ENCODE results near the gene ACER3.
"Not testable (repeated sequence)": the region's sequence is repeated elsewhere in the genome, so short reads cannot be mapped to it uniquely, and the experiment has no call there.

ACER3 gene

GRCh38 chr11:77038029-77038824 is 177.5 kb downstream of the ACER3 start:
- no peak for DNase-seq (ENCODE audit: low read depth in 2 of 2)

DNA sequence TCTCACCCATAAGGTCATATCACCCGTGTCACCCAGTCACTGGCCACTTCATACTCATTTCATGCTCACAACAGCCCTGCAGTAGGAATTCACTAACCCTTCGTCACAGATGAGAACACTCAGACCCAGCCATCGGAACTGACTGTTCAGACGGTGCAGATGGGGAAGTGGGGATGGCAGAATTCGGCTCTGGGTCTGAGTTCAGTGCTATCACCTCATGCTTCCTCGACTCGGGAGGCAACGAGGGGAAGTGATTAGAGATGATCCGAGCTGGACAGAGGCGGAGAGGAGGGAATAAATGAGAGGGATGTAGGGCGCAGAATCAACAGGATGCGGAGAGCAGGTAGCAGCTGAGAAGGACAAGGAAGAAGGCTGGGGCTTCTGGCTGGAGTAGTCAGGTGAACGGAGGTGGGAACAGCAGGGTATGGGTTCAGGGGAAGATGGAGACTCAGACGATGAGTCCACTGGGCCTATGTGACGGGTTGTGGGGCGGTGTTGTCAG is 178.2 kb downstream of the ACER3 start:
- no peak for DNase-seq (ENCODE audit: low read depth in 2 of 2)

- DNase-seq (ENCODE audit: low read depth in 2 of 2): no peak
Observed at GRCh38 chr11:77039491-77040400, 179.0 kb downstream of the ACER3 start.

DNA sequence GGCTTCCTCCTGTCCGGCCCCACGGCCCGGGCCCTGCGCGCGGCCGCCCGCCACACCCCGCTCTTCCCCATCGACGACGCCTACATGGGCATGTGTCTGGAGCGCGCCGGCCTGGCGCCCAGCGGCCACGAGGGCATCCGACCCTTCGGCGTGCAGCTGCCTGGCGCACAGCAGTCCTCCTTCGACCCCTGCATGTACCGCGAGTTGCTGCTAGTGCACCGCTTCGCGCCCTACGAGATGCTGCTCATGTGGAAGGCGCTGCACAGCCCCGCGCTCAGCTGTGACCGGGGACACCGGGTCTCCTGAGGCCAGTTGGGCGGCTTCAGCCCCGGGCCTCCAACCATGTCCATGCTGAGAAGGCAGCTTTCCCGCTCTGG is 179.7 kb downstream of the ACER3 start:
- no peak for DNase-seq (ENCODE audit: low read depth in 2 of 2)

DNA sequence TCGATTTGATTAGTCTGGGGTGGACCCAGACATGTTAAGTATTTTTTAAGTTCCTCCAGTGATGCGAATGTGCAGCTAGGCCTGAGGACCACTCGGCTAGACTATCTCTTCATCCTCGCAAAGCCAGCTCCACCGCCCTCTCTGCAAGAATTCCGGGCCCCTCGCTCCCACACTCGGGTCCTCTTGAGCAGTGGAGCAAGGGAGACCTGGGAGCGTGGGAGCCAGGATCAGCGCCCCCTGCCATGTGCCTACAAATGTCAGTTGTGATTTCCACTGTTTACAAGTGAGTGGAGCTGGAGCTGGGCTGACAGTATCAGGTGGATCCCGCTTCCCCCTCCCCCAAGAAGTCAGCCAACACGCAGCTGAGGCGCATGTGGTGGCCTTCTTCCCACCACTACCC is 180.2 kb downstream of the ACER3 start:
- no peak for DNase-seq (ENCODE audit: low read depth in 2 of 2)

DNA sequence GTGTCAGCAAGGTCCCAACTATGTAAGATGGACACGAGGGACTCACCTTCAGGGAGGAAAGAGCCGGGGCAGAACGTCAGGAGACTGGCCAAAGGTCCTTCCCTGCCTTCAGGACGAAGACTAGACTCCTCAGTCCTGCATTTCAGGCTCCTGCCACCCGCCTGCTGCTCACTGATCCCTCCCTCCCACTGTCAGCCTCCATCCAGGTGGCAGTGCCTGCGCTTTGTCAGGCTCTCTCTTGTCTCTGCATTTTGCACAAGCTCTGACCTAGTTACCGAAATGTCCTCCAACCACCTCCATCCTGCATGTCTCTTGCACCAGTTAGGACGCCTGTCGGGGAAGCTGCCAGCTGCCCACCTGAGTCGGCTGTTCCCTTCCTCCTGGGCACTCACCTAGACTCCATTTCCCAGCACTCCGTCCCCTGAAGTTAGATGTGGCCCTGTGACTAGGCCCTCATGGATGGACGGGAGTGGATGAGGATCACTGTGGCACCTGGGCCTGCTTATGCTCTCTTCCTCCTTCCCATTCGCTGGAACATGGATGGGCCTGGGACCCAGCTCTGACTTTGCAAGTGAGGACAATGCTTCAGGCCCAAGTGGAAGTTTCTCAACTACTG is 181.5 kb downstream of the ACER3 start:
- DNase-seq (ENCODE audit: low read depth in 2 of 2): no peak

DNA sequence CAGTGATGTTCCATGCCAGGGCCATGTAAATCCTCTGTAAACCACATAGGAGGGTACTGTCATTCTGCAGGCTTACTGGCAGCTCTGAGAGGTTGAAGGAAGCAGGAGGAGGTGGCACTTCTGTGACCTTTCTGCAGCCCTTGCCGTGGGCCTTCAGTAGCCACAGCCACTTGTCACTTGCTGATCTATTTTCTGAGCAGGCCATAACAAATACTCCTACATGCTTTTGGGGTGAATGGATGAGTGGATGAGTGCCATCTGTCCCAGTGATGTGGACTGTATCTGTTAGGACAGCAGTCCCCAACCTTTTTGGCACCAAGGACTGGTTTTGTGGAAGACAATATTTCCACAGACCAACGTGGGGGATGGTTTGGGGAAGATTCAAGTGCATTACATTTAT is 183.6 kb downstream of the ACER3 start:
- no peak for DNase-seq (ENCODE audit: low read depth in 2 of 2)

DNA sequence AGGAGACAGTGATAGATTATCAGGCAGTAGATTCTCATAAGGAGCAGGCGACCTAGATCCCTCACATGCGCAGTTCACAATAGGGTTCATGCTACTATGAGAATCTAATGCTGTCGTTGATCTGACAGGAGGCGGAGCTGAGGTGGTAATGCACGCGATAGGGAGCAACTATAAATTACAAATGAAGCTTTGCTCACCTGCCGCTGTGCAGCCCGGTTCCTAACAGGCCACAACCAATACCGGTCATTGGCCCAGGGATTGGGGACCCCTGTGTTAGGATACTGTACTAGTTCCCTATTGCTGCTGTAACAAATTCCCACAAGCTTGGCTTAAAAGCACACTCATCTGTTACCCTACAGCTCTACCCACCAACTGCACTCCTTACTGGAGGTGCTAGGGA is 184.2 kb downstream of the ACER3 start:
- no peak for DNase-seq (ENCODE audit: low read depth in 2 of 2)

- DNase-seq (ENCODE audit: low read depth in 2 of 2): no peak
Observed at GRCh38 chr11:77046060-77046501, 185.4 kb downstream of the ACER3 start.

- DNase-seq (ENCODE audit: low read depth in 2 of 2): peak in 1 of 2 donors; percentile 70
Observed at GRCh38 chr11:77047007-77047927, 186.5 kb downstream of the ACER3 start.

GRCh38 chr11:77047928-77048446 is 187.3 kb downstream of the ACER3 start:
- DNase-seq (ENCODE audit: low read depth in 2 of 2): not testable (repeated sequence)

GRCh38 chr11:77049026-77049425 is 188.3 kb downstream of the ACER3 start:
- no peak for DNase-seq (ENCODE audit: low read depth in 2 of 2)

GRCh38 chr11:77051511-77051910 is 190.8 kb downstream of the ACER3 start:
- DNase-seq (ENCODE audit: low read depth in 2 of 2): no peak

- no peak for DNase-seq (ENCODE audit: low read depth in 2 of 2)
Observed at GRCh38 chr11:77052518-77052917, 191.8 kb downstream of the ACER3 start.

- DNase-seq (ENCODE audit: low read depth in 2 of 2): no peak
Observed at GRCh38 chr11:77053217-77054015, 192.7 kb downstream of the ACER3 start.

DNA sequence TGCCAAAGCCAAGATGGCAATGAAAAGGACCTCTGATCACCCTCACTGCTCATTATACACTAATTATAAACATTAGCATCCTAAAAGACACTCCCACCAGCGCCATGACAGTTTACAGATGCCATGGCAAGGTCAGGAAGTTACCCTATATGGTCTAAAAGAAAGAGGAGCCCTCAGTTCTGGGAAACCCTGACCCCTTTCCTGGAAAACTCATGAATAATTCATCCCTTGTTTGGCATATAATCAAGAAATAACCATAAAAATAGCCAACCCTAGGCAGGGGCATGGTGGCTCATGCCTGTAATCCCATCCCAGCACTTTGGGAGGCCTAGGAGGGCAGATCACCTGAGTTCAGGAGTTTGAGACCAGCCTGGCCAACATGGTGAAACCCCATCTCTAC is 193.4 kb downstream of the ACER3 start:
- DNase-seq (ENCODE audit: low read depth in 2 of 2): no peak

DNA sequence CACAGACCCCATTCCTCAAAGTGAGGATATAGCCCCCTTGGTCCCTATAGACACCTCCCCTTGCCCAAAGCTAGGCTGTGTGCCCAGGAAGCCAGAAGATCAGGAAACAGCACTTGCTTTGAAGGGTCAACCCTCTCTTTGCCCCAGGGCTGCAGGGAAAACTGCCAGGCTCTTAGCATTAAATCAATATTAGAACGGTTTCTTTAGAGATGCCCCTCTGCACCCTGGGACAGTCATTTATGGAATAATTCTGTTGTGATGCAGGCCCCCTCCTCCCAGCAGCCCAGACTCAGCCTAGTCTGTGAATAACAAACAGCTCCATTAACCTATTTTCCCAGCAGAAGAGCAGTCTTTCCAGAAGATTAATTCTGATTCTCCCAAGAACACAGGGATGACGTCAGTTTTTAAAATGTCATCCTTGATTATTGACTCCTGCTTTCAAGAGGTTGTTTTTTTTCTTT is 194.4 kb downstream of the ACER3 start:
- DNase-seq (ENCODE audit: low read depth in 2 of 2): no peak

DNA sequence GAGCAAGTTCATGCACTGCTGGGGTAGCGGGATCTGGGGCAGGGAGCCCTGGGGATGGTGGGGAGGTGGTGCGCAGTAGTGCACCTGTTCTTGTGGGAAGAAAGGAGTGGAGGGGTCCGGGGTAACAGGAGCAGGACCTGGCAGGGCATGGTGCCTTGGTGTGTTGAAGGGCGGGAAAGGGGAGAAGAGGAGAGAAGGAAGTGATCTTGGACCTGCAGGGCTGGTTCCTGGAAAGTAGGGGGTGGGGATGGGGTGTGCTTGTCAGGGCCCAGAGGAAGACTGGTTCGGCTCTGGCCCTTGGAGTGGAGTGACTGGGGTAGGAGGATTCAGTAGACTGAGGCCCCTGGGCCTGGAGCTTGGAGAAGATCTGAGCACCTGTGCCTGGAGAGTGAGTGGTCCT is 195.2 kb downstream of the ACER3 start:
- no peak for DNase-seq (ENCODE audit: low read depth in 2 of 2)

DNA sequence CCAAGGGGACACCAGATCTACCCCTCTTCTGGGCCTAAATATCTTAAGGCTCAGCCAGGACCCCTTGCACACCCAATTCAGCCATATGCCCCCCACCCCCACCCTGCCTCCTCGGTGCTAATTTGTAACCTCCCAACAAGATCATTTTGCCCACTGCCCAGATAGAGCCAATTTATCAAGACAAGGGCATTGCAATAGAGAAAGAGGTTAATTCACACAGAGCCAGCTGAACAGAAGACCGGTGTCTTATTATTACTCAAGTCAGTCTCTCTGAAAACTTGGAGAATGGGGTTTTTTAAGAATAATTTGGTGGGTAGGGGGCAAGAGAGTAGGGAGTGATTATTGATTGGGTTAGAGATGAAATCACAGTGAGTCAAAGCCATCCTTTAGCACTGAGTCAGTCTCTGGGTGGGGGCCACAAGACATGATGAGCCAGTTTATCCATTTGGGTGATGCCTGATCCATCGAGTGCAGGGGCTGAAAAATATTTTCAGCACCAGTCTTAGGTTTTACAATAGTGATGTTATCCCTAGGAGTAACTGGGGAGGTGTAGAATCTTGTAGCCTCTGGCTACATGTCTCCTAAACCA is 196.2 kb downstream of the ACER3 start:
- no peak for DNase-seq (ENCODE audit: low read depth in 2 of 2)

Data from stimulated activated CD8-positive, alpha-beta memory T cell treated with anti-CD3 and anti-CD28 coated beads, Interleukin-15, amount 100 ng/mL, for 4 hours (primary cell).